HG03342 (cell line): ENCODE data around the gene EEA1.

Experiments used
- ATAC-seq: cut with Tn5 transposase; IDR thresholded peaks from one replicate; pipeline ENCODE4 v1.9.1; 2021; ENCODE audit warnings: mild to moderate bottlenecking, moderate library complexity; ENCODE audit not compliant: unreplicated experiment

EEA1 gene

GRCh38 chr12:92938638-92939037, 9.5 kb upstream of the EEA1 start:
- ATAC-seq, result no peak

GRCh38 chr12:92938018-92938417, 8.9 kb upstream of the EEA1 start:
- ATAC-seq, result peak; percentile 66

GRCh38 chr12:92933606-92934005, 4.5 kb upstream of the EEA1 start:
- ATAC-seq, result no peak

GRCh38 chr12:92930421-92930820, 1.3 kb upstream of the EEA1 start:
- ATAC-seq, result no peak

GRCh38 chr12:92929983-92930382, 888 bp upstream of the EEA1 start:
- no peak for ATAC-seq

- peak; percentile 6 for ATAC-seq
Measured at GRCh38 chr12:92928421-92928961, 604 bp downstream of the EEA1 start.

- ATAC-seq, result peak; percentile 13
Measured at GRCh38 chr12:92927436-92928281, 1.4 kb downstream of the EEA1 start.

GRCh38 chr12:92927055-92927435, 2.0 kb downstream of the EEA1 start:
- ATAC-seq, result no peak

- no peak for ATAC-seq
Measured at GRCh38 chr12:92926549-92926948, 2.5 kb downstream of the EEA1 start.

GRCh38 chr12:92921877-92922276, 7.2 kb downstream of the EEA1 start:
- ATAC-seq, result peak; percentile 94

- no peak for ATAC-seq
Measured at GRCh38 chr12:92915365-92915764, 13.7 kb downstream of the EEA1 start.

GRCh38 chr12:92914170-92914569, 14.9 kb downstream of the EEA1 start:
- no peak for ATAC-seq

GRCh38 chr12:92912672-92913071, 16.4 kb downstream of the EEA1 start:
- ATAC-seq, result no peak

- no peak for ATAC-seq
Measured at GRCh38 chr12:92912052-92912451, 17.0 kb downstream of the EEA1 start.

GRCh38 chr12:92911339-92911738, 17.8 kb downstream of the EEA1 start:
- no peak for ATAC-seq

GRCh38 chr12:92908108-92908507, 21.0 kb downstream of the EEA1 start:
- ATAC-seq, result no peak

- no peak for ATAC-seq
Measured at GRCh38 chr12:92905811-92906554, 23.1 kb downstream of the EEA1 start.

- no peak for ATAC-seq
Measured at GRCh38 chr12:92905258-92905810, 23.8 kb downstream of the EEA1 start.

- no peak for ATAC-seq
Measured at GRCh38 chr12:92900941-92901340, 28.2 kb downstream of the EEA1 start.

GRCh38 chr12:92899386-92900001, 29.6 kb downstream of the EEA1 start:
- ATAC-seq, result no peak

- ATAC-seq, result no peak
Measured at GRCh38 chr12:92898755-92899154, 30.3 kb downstream of the EEA1 start.
